GM21723 (cell line): ENCODE data around the gene TAF11L5.
"Not testable (repeated sequence)": the region's sequence is repeated elsewhere in the genome, so short reads cannot be mapped to it uniquely, and the experiment has no call there.

Source experiments
- ATAC-seq: cut with Tn5 transposase; IDR thresholded peaks from one replicate; pipeline ENCODE4 v1.9.1; 2021; ENCODE audit warnings: mild to moderate bottlenecking, moderate library complexity; ENCODE audit not compliant: unreplicated experiment

Gene TAF11L5

DNA sequence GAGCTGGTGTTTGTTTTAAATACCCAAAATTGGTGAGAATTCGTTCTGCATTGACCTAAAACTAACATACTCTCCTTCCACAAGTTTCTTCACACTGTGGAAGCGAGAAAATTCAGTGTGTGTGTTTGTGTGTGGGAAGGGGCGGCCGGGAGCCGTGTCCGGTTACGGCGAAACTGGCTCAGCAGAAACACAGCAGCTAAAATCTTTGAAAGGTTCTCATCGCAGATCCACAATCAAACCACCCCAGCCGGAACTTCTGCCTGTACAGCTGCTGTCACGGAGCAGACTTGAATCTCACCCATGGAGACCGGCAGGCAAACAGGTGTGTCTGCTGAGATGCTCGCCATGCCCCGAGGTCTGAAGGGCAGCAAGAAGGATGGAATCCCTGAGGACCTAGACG lies at the start of gene TAF11L5:
Gene TAF11L5 (plus strand): TSS at position 301 of the 400 bp plus-strand sequence.
- not testable (repeated sequence) for ATAC-seq

DNA sequence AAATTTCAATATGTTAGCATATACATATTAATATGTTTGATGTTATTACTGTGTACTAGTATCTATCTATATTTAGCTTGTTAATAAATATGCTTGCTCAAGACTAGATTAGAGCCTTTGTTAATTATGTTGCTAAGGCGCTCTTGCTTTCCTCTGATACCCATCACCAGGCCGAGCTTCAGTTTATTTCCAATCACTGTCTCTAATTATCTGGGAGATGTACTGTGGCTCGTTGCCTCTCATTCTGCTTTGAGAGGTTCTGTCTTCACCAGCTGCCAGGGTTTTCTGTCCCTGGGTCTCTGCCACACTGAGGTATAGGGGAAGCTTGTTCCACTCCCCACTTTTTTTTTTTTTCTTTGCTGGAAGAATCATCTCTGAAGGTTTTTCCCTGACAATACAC lies 48.0 kb upstream of the TAF11L5 start:
- no peak for ATAC-seq

DNA sequence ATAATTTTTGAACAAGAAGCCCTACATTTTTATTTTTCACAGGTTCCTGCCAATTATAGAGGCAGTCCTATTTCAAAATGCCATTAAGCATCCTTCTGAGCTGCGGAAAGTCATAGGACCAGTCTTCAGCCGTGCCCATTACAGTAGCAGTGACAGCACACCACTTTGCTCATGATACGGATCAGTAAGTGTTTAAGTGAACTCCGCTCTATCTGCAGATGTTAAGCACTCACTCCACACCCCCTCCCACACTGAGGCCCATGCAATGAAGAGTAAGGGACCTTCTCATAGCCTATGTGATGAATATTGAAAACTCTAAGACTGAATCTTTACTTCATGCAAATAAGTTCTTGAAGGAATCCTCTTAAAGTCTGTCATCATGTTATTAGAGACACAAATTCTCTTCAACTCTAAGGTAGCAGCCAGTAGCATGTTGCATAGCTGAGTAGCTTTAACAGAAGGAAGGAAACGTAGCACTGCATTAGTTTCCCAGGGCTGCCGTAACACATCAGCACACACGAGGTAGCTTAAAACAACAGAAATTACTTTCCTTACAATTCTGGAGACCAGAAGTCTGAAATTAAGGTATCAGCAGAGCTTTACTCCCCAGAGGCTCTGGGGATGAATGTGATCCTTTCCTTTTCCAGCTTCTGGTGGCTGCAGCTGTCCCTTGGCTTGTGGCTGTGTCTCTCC lies 47.3 kb upstream of the TAF11L5 start:
- ATAC-seq = no peak

DNA sequence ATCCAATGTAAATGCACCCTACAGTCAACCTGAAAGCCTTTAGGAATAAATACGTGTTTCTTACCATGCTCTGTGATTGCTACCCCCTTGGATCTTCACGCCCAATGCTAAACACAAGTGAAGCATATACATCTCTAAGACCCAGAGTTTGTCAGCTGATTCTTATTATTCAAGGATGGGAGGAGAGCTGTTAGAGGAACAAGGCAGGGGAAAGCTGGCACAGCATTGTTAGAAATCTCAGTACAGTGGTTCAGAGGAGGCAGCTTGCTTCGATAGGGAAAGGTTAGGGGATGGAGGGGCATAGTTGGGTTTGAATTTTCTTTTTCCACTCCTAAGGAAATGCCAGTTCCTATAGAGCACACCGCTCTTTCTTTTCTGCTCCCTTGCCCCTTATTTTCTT lies 43.7 kb upstream of the TAF11L5 start:
- ATAC-seq = no peak

DNA sequence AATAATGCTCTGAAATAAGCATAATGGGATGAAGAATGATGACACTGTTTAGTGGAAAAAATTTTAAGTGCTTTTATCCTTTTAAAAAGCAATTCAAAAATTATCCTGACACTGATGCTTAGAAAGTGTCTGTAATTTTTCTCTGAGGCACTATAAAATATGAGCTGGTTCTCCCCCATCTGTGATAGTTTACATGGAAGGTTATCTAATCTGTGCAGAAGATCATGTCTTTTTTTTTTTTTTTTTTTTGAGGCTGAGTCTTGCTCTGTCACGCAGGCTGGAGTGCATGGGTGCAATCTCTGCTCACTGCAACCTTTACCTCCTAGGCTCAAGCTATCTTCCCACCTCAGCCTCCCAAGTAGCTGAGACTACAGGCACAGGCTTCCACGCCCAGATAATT lies 42.2 kb upstream of the TAF11L5 start:
- ATAC-seq = no peak

DNA sequence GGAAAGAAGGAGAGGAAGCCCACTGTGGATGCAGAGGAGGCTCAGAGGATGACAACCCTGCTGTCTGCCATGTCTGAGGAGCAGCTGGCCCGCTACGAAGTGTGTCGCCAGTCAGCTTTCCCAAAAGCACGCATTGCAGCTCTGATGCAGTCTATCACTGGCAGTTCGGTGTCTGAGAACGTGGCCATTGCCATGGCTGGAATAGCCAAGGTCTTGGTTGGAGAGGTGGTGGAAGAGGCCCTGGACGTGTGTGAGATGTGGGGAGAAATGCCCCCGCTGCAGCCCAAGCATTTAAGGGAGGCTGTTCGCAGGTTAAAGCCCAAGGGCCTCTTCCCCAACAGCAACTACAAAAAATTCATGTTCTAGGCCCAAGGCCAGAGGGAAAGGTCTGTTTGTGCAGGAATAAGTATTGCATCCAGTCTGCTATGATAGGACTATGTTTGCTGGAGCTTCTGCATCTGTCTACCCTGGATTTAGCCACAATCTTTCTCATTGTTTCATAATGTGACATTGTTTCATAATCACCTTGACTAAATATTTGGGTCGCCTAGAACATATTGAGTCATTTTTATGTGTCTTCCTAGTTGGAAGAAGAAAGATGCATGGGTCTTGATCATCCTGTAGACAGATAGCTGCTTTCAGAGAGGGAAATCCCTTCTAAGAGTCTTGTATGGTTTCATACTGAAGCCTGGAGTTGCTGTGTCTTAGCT lies 38.4 kb upstream of the TAF11L5 start:
- not testable (repeated sequence) for ATAC-seq

DNA sequence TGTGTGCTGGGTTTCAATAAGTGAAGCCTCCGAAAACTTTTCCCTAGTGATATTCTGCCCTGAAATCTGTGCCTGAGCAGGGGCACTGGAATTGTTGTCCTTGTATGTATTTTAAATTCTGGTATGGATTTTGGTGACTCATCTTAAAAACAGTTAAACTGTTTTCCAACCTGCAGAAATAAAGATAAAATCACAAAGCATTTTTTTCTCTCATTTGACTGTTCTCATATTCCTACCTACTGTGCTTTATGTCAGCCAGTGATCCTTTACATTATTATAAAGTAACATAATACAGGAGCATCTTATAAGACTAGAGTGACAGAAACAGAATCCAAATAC lies 37.9 kb upstream of the TAF11L5 start:
- no peak for ATAC-seq

DNA sequence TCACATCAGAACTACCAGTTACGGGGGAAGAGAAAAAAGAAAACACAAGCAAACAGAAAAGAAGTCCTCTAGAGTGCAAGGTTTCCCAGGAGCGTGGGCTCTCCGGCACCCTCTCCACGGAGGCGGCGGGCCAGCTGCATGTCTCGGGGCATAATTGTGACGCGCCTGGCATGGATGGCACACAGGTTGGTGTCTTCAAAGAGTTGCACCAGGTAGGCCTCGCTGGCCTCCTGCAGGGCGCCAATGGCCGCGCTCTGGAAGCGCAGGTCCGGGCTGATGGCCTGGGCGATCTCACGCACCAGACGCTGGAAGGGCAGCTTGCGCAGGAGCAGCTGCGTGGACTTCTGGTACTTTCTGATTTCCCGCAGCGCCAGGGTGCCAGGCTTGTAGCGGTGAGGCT lies 33.8 kb upstream of the TAF11L5 start:
- ATAC-seq = not testable (repeated sequence)

DNA sequence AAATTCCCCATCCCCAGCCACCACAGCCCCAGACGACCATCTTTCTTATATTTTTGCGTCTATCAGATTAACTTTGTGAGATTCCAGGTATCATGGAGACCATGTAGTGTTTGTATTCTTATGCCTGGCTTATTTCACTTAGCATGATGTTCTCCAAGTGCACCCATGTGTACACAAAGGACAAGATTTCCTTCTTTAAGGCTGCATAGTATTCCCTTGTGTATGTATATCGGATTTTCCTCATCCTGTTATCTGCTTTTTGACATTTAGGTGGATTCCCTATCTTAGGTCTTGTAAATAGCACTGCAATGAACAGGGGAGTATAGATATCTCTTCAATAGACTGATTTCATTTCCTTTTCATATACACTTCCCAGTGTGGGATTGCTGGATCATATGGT lies 32.3 kb upstream of the TAF11L5 start:
- no peak for ATAC-seq

DNA sequence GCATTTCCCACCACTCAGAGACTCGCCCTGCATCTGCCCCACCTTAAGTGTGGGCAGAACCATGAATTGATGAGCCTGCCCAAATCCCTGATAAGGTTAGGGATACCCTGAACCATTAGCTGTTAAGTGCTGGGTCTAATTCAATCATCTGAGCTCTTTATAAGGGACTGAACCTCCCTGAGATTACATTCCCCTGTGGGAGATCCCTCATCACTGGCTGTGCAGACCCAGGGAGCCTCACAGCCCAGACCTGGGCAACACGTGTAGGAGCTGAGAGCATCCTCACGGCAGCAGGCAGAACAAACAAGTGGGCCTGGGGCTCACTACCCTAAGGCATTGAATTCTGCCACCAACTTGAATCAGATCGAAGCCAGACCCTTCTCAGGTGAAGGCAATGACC lies 27.6 kb upstream of the TAF11L5 start:
- no peak for ATAC-seq

DNA sequence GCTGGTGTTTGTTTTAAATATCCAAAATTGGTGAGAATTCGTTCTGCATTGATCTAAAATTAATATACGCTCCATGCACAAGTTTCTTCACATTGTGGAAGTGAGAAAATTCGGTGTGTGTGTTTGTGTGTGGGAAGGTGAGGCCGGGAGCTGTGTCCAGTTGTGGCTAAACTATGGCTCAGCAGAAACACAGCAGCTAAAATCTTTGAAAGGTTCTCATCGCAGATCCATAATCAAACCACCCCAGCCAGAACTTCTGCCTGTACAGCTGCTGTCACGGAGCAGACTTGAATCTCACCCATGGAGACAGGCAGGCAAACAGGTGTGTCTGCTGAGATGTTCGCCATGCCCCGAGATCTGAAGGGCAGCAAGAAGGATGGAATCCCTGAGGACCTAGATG lies 27.1 kb upstream of the TAF11L5 start, which contains the start of gene TAF11L2:
Gene TAF11L2 (plus strand): TSS at position 301 of the 400 bp plus-strand sequence.
- not testable (repeated sequence) for ATAC-seq

DNA sequence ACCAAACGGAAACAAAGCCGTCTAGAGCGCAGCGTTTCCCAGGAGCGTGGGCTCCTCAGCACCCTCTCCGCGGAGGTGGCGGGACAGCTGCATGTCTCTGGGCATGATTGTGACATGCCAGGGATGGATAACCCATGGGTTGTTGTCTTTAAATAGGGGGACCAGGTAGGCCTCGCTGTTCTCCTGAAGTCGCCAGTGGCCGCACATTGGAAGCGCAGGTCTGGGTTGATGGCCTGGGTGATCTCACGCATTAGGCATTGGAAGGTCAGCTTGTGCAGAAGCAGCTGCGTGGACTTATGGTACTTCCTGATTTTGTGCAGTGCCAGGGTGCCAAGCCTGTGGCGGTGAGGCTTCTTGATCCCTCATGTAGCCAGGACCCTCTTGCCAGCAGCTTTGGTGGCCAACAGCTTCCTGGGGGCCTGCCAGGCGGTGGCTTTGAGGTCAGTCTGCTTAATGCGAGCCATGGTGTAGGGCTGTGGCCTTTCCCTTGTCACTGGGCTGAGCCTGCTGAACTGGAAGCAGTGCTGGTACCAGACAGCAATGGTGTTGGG lies 13.2 kb upstream of the TAF11L5 start:
- no peak for ATAC-seq

DNA sequence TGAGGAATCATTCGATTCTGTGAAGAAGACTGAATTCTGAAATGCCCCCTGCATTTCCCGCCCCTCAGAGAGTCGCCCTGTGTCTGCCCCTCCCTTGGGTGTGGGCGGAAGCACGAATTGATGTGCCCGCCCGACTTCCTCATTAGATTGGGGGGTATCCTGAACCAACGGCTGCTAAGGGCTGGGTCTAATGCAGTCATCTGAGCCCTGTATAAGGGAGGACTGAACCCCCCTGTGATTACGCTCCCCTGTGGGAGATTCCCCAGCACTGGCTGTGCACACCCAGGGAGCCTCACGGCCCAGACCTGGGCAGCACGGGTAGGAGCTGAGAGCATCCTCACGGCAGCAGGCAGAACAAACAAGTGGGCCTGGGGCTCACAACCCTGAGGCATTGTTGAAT lies 7.5 kb upstream of the TAF11L5 start:
- not testable (repeated sequence) for ATAC-seq

DNA sequence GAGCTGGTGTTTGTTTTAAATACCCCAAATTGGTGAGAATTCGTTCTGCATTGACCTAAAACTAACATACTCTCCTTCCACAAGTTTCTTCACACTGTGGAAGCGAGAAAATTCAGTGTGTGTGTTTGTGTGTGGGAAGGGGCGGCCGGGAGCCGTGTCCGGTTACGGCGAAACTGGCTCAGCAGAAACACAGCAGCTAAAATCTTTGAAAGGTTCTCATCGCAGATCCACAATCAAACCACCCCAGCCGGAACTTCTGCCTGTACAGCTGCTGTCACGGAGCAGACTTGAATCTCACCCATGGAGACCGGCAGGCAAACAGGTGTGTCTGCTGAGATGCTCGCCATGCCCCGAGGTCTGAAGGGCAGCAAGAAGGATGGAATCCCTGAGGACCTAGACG lies 7.0 kb upstream of the TAF11L5 start, which contains the start of gene TAF11L3:
Gene TAF11L3 (plus strand): TSS at position 301 of the 400 bp plus-strand sequence.
- not testable (repeated sequence) for ATAC-seq

DNA sequence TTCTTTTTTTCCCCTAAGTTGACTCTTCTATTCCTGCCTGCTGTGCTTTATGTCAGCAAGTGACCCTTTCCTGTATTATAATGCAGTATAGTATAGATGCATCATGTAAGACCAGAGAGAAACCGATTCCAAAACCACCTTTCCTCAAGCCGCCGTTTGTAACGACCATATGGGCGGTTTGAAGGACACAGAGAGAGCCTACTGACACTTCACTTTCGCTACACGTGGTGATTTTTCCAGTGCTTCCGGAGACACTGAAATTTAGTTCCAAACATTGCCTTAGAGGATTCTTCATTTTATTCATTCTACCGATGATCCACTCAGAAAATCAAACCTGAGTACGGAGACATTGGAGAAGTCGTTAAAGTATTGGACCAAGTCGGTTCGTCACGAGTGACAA lies 5.5 kb upstream of the TAF11L5 start:
- not testable (repeated sequence) for ATAC-seq

DNA sequence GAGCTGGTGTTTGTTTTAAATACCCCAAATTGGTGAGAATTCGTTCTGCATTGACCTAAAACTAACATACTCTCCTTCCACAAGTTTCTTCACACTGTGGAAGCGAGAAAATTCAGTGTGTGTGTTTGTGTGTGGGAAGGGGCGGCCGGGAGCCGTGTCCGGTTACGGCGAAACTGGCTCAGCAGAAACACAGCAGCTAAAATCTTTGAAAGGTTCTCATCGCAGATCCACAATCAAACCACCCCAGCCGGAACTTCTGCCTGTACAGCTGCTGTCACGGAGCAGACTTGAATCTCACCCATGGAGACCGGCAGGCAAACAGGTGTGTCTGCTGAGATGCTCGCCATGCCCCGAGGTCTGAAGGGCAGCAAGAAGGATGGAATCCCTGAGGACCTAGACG lies 3.5 kb upstream of the TAF11L5 start, which contains the start of gene TAF11L4:
Gene TAF11L4 (plus strand): TSS at position 301 of the 400 bp plus-strand sequence.
- ATAC-seq = not testable (repeated sequence)

DNA sequence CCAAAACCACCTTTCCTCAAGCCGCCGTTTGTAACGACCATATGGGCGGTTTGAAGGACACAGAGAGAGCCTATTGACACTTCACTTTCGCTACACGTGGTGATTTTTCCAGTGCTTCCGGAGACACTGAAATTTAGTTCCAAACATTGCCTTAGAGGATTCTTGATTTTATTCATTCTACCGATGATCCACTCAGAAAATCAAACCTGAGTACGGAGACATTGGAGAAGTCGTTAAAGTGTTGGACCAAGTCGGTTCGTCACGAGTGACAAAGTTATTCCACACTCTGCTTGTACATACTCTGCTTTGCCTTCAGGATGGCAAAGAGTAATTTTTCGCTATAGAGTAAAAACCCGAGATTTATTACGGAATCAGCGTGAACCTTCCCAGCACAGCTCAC lies 1.5 kb downstream of the TAF11L5 start:
- not testable (repeated sequence) for ATAC-seq

DNA sequence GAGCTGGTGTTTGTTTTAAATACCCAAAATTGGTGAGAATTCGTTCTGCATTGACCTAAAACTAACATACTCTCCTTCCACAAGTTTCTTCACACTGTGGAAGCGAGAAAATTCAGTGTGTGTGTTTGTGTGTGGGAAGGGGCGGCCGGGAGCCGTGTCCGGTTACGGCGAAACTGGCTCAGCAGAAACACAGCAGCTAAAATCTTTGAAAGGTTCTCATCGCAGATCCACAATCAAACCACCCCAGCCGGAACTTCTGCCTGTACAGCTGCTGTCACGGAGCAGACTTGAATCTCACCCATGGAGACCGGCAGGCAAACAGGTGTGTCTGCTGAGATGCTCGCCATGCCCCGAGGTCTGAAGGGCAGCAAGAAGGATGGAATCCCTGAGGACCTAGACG lies 3.3 kb downstream of the TAF11L5 start, which contains the start of gene TAF11L6:
Gene TAF11L6 (plus strand): TSS at position 301 of the 400 bp plus-strand sequence.
- ATAC-seq = not testable (repeated sequence)
